Measurements from ENCODE around the gene THUMPD3.

- TF ChIP-seq POLR2A (IDR thresholded peaks at IDR 0.05; ENCODE audit: low read length) (no peak), GATA1 (IDR thresholded peaks at IDR 0.05; ENCODE audit: low read depth, low read length) (no peak)
Observed at GRCh38 chr3:9327578-9327977, 35.3 kb upstream of the THUMPD3 start.

Data from erythroblast (primary cell).